Gastroesophageal sphincter (tissue), 3 donors: ENCODE measurements around the gene UCK1.

Experiments
- EP300 ChIP-seq: sonication (generic); formaldehyde crosslinking; IDR thresholded peaks from one replicate; pipeline ENCODE4 v1.6.1; 2017; ENCODE audit warnings: antibody characterized with exemption, mild to moderate bottlenecking
- POLR2A ChIP-seq, 2 donors: fragments of 450-650 bp; IDR thresholded peaks; one replicate each; pipeline ENCODE4 v1.6.1; 2017; ENCODE audit warnings: antibody characterized with exemption in 2 of 2, mild to moderate bottlenecking in 2 of 2, moderate library complexity in 1 of 2
- POLR2AphosphoS5 ChIP-seq: sonication (generic); formaldehyde crosslinking; IDR thresholded peaks from one replicate; pipeline ENCODE4 v1.6.1; 2017; ENCODE audit warnings: antibody characterized with exemption
- TF ChIP-seq, protein P1 (sequence below), 4 experiments: fragments of 200-600 bp in 2 of 4; fragments of 450-650 bp in 2 of 4; sonication (generic) in 1 of 4; IDR thresholded peaks; one replicate each; pipeline ENCODE4 v1.5.1; 2017 to 2019; ENCODE audit warnings: antibody characterized with exemption in 4 of 4, mild to moderate bottlenecking in 2 of 4, moderate library complexity in 2 of 4

DNA sequence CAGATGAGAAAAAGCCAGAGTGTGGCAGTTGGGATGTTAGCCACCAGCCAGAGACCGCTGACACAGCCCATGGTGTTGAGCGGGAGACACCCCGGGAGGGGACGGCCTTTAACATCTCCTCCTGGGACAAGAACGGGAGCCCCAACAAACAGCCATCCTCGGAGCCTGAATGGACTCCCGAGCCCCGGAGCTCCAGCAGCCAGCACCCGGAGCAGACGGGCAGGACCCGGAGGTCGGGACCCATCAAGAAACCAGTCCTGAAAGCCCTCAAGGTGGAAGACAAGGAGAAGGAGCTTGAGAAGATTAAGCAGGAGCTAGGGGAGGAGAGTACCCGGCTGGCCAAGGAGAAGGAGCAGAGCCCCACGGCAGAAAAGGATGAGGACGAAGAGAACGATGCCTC lies 56.4 kb downstream of the UCK1 start:
- TF ChIP-seq, protein P1, sequence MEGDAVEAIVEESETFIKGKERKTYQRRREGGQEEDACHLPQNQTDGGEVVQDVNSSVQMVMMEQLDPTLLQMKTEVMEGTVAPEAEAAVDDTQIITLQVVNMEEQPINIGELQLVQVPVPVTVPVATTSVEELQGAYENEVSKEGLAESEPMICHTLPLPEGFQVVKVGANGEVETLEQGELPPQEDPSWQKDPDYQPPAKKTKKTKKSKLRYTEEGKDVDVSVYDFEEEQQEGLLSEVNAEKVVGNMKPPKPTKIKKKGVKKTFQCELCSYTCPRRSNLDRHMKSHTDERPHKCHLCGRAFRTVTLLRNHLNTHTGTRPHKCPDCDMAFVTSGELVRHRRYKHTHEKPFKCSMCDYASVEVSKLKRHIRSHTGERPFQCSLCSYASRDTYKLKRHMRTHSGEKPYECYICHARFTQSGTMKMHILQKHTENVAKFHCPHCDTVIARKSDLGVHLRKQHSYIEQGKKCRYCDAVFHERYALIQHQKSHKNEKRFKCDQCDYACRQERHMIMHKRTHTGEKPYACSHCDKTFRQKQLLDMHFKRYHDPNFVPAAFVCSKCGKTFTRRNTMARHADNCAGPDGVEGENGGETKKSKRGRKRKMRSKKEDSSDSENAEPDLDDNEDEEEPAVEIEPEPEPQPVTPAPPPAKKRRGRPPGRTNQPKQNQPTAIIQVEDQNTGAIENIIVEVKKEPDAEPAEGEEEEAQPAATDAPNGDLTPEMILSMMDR (IDR thresholded peaks at IDR 0.05) = no peak
- TF ChIP-seq POLR2A (IDR thresholded peaks at IDR 0.05) = no peak
- no peak for TF ChIP-seq POLR2AphosphoS5
- TF ChIP-seq EP300 = no peak
